Nephron progenitor cell (in vitro differentiated cells): ENCODE results near the gene SOX9.

ENCODE experiments used
- DNase-seq: peaks from one replicate; pipeline ENCODE4 v3.0.0; 2021
- H3K27ac Mint-ChIP-seq: 2 replicates; pipeline ENCODE4 v1.8.0; 2021; ENCODE audit warnings: mild to moderate bottlenecking, moderate library complexity, mixed read lengths
- H3K27me3 Mint-ChIP-seq: 2 replicates; pipeline ENCODE4 v1.8.0; 2021; ENCODE audit warnings: mild to moderate bottlenecking, low read depth, mixed read lengths; ENCODE audit not compliant: poor library complexity
- H3K36me3 Mint-ChIP-seq: 2 replicates; pipeline ENCODE4 v1.8.0; 2021; ENCODE audit warnings: low read depth, mixed read lengths
- H3K4me1 Mint-ChIP-seq: 2 replicates; pipeline ENCODE4 v1.8.0; 2021; ENCODE audit warnings: mixed read lengths
- H3K4me3 Mint-ChIP-seq: 2 replicates; pipeline ENCODE4 v1.8.0; 2021; ENCODE audit warnings: mild to moderate bottlenecking, moderate library complexity, mixed read lengths
- H3K9me3 Mint-ChIP-seq: 2 replicates; pipeline ENCODE4 v1.8.0; 2021; ENCODE audit warnings: mild to moderate bottlenecking, moderate library complexity, mixed read lengths
- CTCF ChIP-seq: fragments of 200-600 bp; sonication (generic); IDR thresholded peaks from 2 replicates; pipeline ENCODE4 v1.5.0; 2021; ENCODE audit warnings: antibody characterized with exemption

SOX9 gene

GRCh38 chr17:72104164-72104862 lies 16.5 kb upstream of the SOX9 start:
- Mint-ChIP-seq H3K27me3 (peaks cover 29% of the 10 kb centered on the region), H3K27ac (no peak overlapping the region), H3K4me3 (no peak overlapping the region), H3K36me3 (no peaks in the 10 kb centered on the region), H3K4me1 (peaks cover 59% of the 10 kb centered on the region), H3K9me3 (peaks cover 4% of the 10 kb centered on the region)
- DNase-seq: no peak
- no peak for TF ChIP-seq CTCF

GRCh38 chr17:72104863-72105234 lies 16.0 kb upstream of the SOX9 start:
- Mint-ChIP-seq H3K36me3 (no peaks in the 10 kb centered on the region), H3K27ac (no peak overlapping the region), H3K27me3 (peaks cover 29% of the 10 kb centered on the region), H3K4me3 (no peak overlapping the region), H3K9me3 (peaks cover 4% of the 10 kb centered on the region), H3K4me1 (peaks cover 55% of the 10 kb centered on the region)
- DNase-seq: no peak
- TF ChIP-seq CTCF: no peak

GRCh38 chr17:72107100-72107499 lies 13.7 kb upstream of the SOX9 start:
- DNase-seq: no peak
- Mint-ChIP-seq H3K36me3 (no peaks in the 10 kb centered on the region), H3K4me3 (no peak overlapping the region), H3K4me1 (peaks cover 52% of the 10 kb centered on the region), H3K27ac (peak overlapping the region; percentile 35), H3K9me3 (peaks cover 4% of the 10 kb centered on the region), H3K27me3 (peaks cover 39% of the 10 kb centered on the region)
- no peak for TF ChIP-seq CTCF

GRCh38 chr17:72110231-72110941 lies 10.4 kb upstream of the SOX9 start:
- peak overlapping the region; percentile 0 for H3K4me3 Mint-ChIP-seq
- no peaks in the 10 kb centered on the region for H3K9me3 Mint-ChIP-seq
- TF ChIP-seq CTCF: no peak
- peaks cover 52% of the 10 kb centered on the region for H3K4me1 Mint-ChIP-seq
- H3K27me3 Mint-ChIP-seq: peaks cover 53% of the 10 kb centered on the region
- H3K36me3 Mint-ChIP-seq: no peaks in the 10 kb centered on the region
- no peak for DNase-seq
- peak overlapping the region; percentile 0 for H3K27ac Mint-ChIP-seq

GRCh38 chr17:72110942-72111318 lies 9.9 kb upstream of the SOX9 start:
- Mint-ChIP-seq H3K4me3 (no peak overlapping the region), H3K4me1 (peaks cover 54% of the 10 kb centered on the region), H3K9me3 (no peaks in the 10 kb centered on the region), H3K36me3 (no peaks in the 10 kb centered on the region), H3K27ac (no peak overlapping the region), H3K27me3 (peaks cover 59% of the 10 kb centered on the region)
- DNase-seq: no peak
- TF ChIP-seq CTCF: no peak
